Fibroblast of lung (primary cell): ENCODE results near the gene HAUS5. TPM values are rescaled to one million over a fixed set of nuclear protein-coding genes. Genes with fewer than 3 reads are reported as not detected.
A peak's percentile ranks its signal among the peaks of the same experiment; 100 is the strongest.

ENCODE experiments used
- DNase-seq, 2 donors: peaks; one replicate each; pipeline versions ENCODE4 v3.0.0 to v3.0.0-alpha.2; 2010; ENCODE audit warnings: low read depth in 2 of 2
- H2AFZ ChIP-seq: 2 replicates; pipeline ENCODE4 v1.5.1; 2012; ENCODE audit warnings: low read length, control low read depth, inconsistent platforms
- H3K27ac ChIP-seq: 2 replicates; pipeline ENCODE4 v1.5.1; 2011; ENCODE audit warnings: low read length, control low read depth; ENCODE audit not compliant: insufficient read depth
- H3K27me3 ChIP-seq: 2 replicates; pipeline ENCODE4 v1.5.1; 2011; ENCODE audit warnings: mild to moderate bottlenecking, low read length; ENCODE audit not compliant: control insufficient read depth, insufficient read depth
- H3K36me3 ChIP-seq: 2 replicates; pipeline ENCODE4 v1.5.1; 2011; ENCODE audit warnings: low read length; ENCODE audit not compliant: control insufficient read depth, insufficient read depth
- H3K4me1 ChIP-seq: 2 replicates; pipeline ENCODE4 v1.5.1; 2011; ENCODE audit warnings: low read length; ENCODE audit not compliant: control insufficient read depth, insufficient read depth; ENCODE audit errors: extremely low read depth
- H3K4me2 ChIP-seq: 2 replicates; pipeline ENCODE4 v1.5.1; 2011; ENCODE audit warnings: low read length, control low read depth; ENCODE audit not compliant: insufficient read depth; ENCODE audit errors: extremely low read depth
- H3K4me3 ChIP-seq, 4 experiments: fragments of 200-600 bp in 1 of 4; sonication (generic) in 1 of 4; replicated peaks in 1 of 4; 2 replicates each; pipeline ENCODE4 v1.5.1; 2011 to 2016; ENCODE audit warnings: low read length in 4 of 4, low read depth in 3 of 4, mild to moderate bottlenecking in 3 of 4, control low read depth in 2 of 4, inconsistent platforms in 1 of 4, mixed read lengths in 1 of 4; ENCODE audit not compliant: insufficient read depth in 1 of 4; ENCODE audit errors: control extremely low read depth in 1 of 4
- H3K79me2 ChIP-seq: 2 replicates; pipeline ENCODE4 v1.5.1; 2012; ENCODE audit warnings: mild to moderate bottlenecking, low read length, inconsistent platforms; ENCODE audit not compliant: control insufficient read depth, insufficient read depth
- H3K9ac ChIP-seq: 2 replicates; pipeline ENCODE4 v1.5.1; 2011; ENCODE audit warnings: mild to moderate bottlenecking, low read length, control low read depth; ENCODE audit not compliant: insufficient read depth
- H3K9me3 ChIP-seq: 2 replicates; pipeline ENCODE4 v1.5.1; 2012; ENCODE audit warnings: low read depth, low read length; ENCODE audit not compliant: control insufficient read depth, insufficient read depth
- H4K20me1 ChIP-seq: 2 replicates; pipeline ENCODE4 v1.5.1; 2011; ENCODE audit warnings: low read length; ENCODE audit not compliant: control insufficient read depth, insufficient read depth; ENCODE audit errors: extremely low read depth
- EZH2 ChIP-seq: IDR thresholded peaks from 2 replicates; pipeline ENCODE4 v1.5.1; 2012; ENCODE audit warnings: low read length, control low read depth, mild to moderate bottlenecking; ENCODE audit errors: missing control alignments
- polyA plus RNA-seq, 2 donors: library from polyadenylated mRNA; depleted of rRNA in 1 of 2; stranded (reverse) in 1 of 2; unstranded in 1 of 2; fragments of >200 nt; gene quantifications; 2 replicates each; pipeline ENCODE4 v1.2.1, GENCODE V29; 2011 to 2012; ENCODE audit warnings: missing spikeins in 1 of 2
- total RNA-seq: library from RNA; depleted of rRNA; stranded (reverse); fragments of >200 nt; gene quantifications from 2 replicates; pipeline ENCODE4 v1.2.1, GENCODE V29; 2014
- TF ChIP-seq, protein P1 (sequence below), 2 donors: IDR thresholded peaks in 1 of 2; conservative IDR thresholded peaks in 1 of 2; 1 replicate in 1 of 2; 2 replicates in 1 of 2; pipeline ENCODE4 v1.5.1; 2011 to 2012; ENCODE audit warnings: low read length in 2 of 2, control low read depth in 1 of 2, inconsistent platforms in 1 of 2, low read depth in 1 of 2, mild to moderate bottlenecking in 1 of 2

Gene HAUS5
- total and polyA plus RNA-seq, 2 donors (not counting 1 experiment from before 2014, with no cell fraction given), result 2.5 to 4.0 TPM

- no peaks in the 10 kb centered on the region for H3K9me3 ChIP-seq
- no peak overlapping the region for H3K4me2 ChIP-seq
- no peak overlapping the region for H3K27ac ChIP-seq
- H3K4me1 ChIP-seq, result no peaks in the 10 kb centered on the region
- H3K27me3 ChIP-seq, result no peaks in the 10 kb centered on the region
- DNase-seq, result no peak
- H2AFZ ChIP-seq, result no peak overlapping the region
- H3K36me3 ChIP-seq, result no peaks in the 10 kb centered on the region
- no peaks in the 10 kb centered on the region for H3K79me2 ChIP-seq
- no peaks in the 10 kb centered on the region for H4K20me1 ChIP-seq
- no peak overlapping the region for H3K4me3 ChIP-seq
- TF ChIP-seq EZH2, result no peak
- TF ChIP-seq, protein P1, sequence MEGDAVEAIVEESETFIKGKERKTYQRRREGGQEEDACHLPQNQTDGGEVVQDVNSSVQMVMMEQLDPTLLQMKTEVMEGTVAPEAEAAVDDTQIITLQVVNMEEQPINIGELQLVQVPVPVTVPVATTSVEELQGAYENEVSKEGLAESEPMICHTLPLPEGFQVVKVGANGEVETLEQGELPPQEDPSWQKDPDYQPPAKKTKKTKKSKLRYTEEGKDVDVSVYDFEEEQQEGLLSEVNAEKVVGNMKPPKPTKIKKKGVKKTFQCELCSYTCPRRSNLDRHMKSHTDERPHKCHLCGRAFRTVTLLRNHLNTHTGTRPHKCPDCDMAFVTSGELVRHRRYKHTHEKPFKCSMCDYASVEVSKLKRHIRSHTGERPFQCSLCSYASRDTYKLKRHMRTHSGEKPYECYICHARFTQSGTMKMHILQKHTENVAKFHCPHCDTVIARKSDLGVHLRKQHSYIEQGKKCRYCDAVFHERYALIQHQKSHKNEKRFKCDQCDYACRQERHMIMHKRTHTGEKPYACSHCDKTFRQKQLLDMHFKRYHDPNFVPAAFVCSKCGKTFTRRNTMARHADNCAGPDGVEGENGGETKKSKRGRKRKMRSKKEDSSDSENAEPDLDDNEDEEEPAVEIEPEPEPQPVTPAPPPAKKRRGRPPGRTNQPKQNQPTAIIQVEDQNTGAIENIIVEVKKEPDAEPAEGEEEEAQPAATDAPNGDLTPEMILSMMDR (conservative IDR thresholded peaks at IDR 0.05 in 1 of 2, IDR thresholded peaks at IDR 0.05 in 1 of 2; ENCODE audit: low read depth in 1 of 2, low read length in 2 of 2), result no peak
- H3K9ac ChIP-seq, result no peak overlapping the region
These were observed 41.0 kb upstream of the HAUS5 start for GRCh38 chr19:35571406-35571965.

GRCh38 chr19:35577918-35578317 is 34.6 kb upstream of the HAUS5 start:
- H3K4me2 ChIP-seq, result no peak overlapping the region
- no peaks in the 10 kb centered on the region for H4K20me1 ChIP-seq
- no peaks in the 10 kb centered on the region for H3K9me3 ChIP-seq
- H2AFZ ChIP-seq, result no peak overlapping the region
- no peaks in the 10 kb centered on the region for H3K79me2 ChIP-seq
- H3K27me3 ChIP-seq, result no peaks in the 10 kb centered on the region
- DNase-seq, result no peak
- H3K4me3 ChIP-seq, result no peak overlapping the region
- no peak overlapping the region for H3K27ac ChIP-seq
- no peaks in the 10 kb centered on the region for H3K4me1 ChIP-seq
- no peak overlapping the region for H3K9ac ChIP-seq
- H3K36me3 ChIP-seq, result no peaks in the 10 kb centered on the region
- TF ChIP-seq EZH2, result no peak
- TF ChIP-seq, protein P1 (conservative IDR thresholded peaks at IDR 0.05 in 1 of 2, IDR thresholded peaks at IDR 0.05 in 1 of 2; ENCODE audit: low read depth in 1 of 2, low read length in 2 of 2), result no peak

- Histone ChIP-seq H3K9me3 (no peaks in the 10 kb centered on the region), H3K4me2 (no peak overlapping the region), H4K20me1 (no peaks in the 10 kb centered on the region), H2AFZ (no peak overlapping the region), H3K4me3 (no peak overlapping the region), H3K79me2 (no peaks in the 10 kb centered on the region), H3K27me3 (no peaks in the 10 kb centered on the region), H3K27ac (no peak overlapping the region), H3K9ac (no peak overlapping the region), H3K4me1 (no peaks in the 10 kb centered on the region), H3K36me3 (no peaks in the 10 kb centered on the region)
- TF ChIP-seq, protein P1 (conservative IDR thresholded peaks at IDR 0.05 in 1 of 2, IDR thresholded peaks at IDR 0.05 in 1 of 2; ENCODE audit: low read depth in 1 of 2, low read length in 2 of 2), result no peak
- no peak for TF ChIP-seq EZH2
- DNase-seq, result peak in 1 of 2 donors; percentile 10
These were observed 33.8 kb upstream of the HAUS5 start for GRCh38 chr19:35578707-35579106.
